Testis (tissue), 3 donors: Measurements from ENCODE around the gene ME3. TPM values are rescaled to one million over a fixed set of nuclear protein-coding genes. Genes with fewer than 3 reads are reported as not detected.

Experiments
- DNase-seq: peaks from one replicate; pipeline ENCODE4 v3.0.0-alpha.2; 2019
- H3K27ac ChIP-seq, 2 donors: fragments of 200-600 bp; sonication (generic); one replicate each; pipeline ENCODE4 v1.5.1; 2019
- H3K27me3 ChIP-seq: fragments of 200-600 bp; sonication (generic); one replicate; pipeline ENCODE4 v1.5.1; 2019
- H3K36me3 ChIP-seq: fragments of 200-600 bp; sonication (generic); one replicate; pipeline ENCODE4 v1.5.1; 2017; ENCODE audit warnings: low read depth; ENCODE audit errors: missing control alignments
- H3K4me1 ChIP-seq: fragments of 200-600 bp; sonication (generic); one replicate; pipeline ENCODE4 v1.5.1; 2019
- H3K4me3 ChIP-seq, 2 donors: fragments of 200-600 bp; sonication (generic); one replicate each; pipeline ENCODE4 v1.5.1; 2017 to 2019
- H3K9me3 ChIP-seq: fragments of 200-600 bp; sonication (generic); one replicate; pipeline ENCODE4 v1.5.1; 2017
- CTCF ChIP-seq, 3 experiments: fragments of 450-650 bp in 2 of 3; fragments of 200-600 bp in 1 of 3; sonication (generic) in 1 of 3; IDR thresholded peaks; one replicate each; pipeline ENCODE4 v1.5.1; 2016 to 2019; ENCODE audit warnings: antibody characterized with exemption in 3 of 3, mild to moderate bottlenecking in 2 of 3, moderate library complexity in 1 of 3
- POLR2A ChIP-seq: fragments of 450-650 bp; IDR thresholded peaks from one replicate; pipeline ENCODE4 v1.6.1; 2017; ENCODE audit warnings: antibody characterized with exemption, mild to moderate bottlenecking, moderate library complexity
- WGBS, 2 donors: methylation state at CpG; one replicate each; pipeline ENCODE4 v1.1.5; 2018; 5-methylcytosine and 5-hydroxymethylcytosine counted together
- intact Hi-C: fragments of 100-400 bp; cut with DNase I; formaldehyde crosslinking; loops from one replicate; pipeline ENCODE4 v1.15.1; 2023; ENCODE audit warnings: low total_unique reads
- polyA plus RNA-seq: library from polyadenylated mRNA; stranded (reverse); fragments of 350-450 nt; fragmentation: Illumina TruSeq; extraction: RNeasy Lipid Tissue Mini Kit (QIAGEN cat#74804); gene quantifications from one replicate; pipeline ENCODE4 v1.2.3, GENCODE V29; 2014; ENCODE audit warnings: low read depth, low replicate concordance; ENCODE audit not compliant: insufficient read depth
- total RNA-seq, 2 donors: library from RNA; depleted of rRNA; stranded (reverse); fragments of >200 nt; gene quantifications; one replicate each; pipeline ENCODE4 v1.2.3, GENCODE V29; 2016

Gene ME3
- total and polyA plus RNA-seq, 3 donors from 2014 or later = 26.7 to 170 (median 115) TPM

- H3K4me3 ChIP-seq = no peak overlapping the region
- no peaks in the 10 kb centered on the region for H3K9me3 ChIP-seq
- TF ChIP-seq CTCF (IDR thresholded peaks at IDR 0.05) (no peak), POLR2A (no peak)
- DNase-seq = no peak
- no peak overlapping the region for H3K27ac ChIP-seq
- peaks cover 18% of the 10 kb centered on the region for H3K4me1 ChIP-seq
- H3K36me3 ChIP-seq = no peaks in the 10 kb centered on the region
- intact Hi-C loops = loop anchor here (5.0 kb wide), 1 partner anchor 40 kb away; no protein-coding TSS in a partner anchor
- no peaks in the 10 kb centered on the region for H3K27me3 ChIP-seq
- WGBS, 2 donors = 97 to 100% methylated on average over 1 of the region's 1 CpG
Measured at GRCh38 chr11:86517557-86517956, 154.9 kb downstream of the ME3 start.

GRCh38 chr11:86515297-86516094 is 156.9 kb downstream of the ME3 start:
- H3K27ac ChIP-seq = no peak overlapping the region
- no peaks in the 10 kb centered on the region for H3K36me3 ChIP-seq
- whole genome bisulfite sequencing, 2 donors = 75 to 80% methylated on average over 7 of the region's 7 CpGs
- H3K4me1 ChIP-seq = peaks cover 27% of the 10 kb centered on the region
- DNase-seq = no peak
- H3K4me3 ChIP-seq = no peak overlapping the region
- no peak for TF ChIP-seq POLR2A
- TF ChIP-seq CTCF (IDR thresholded peaks at IDR 0.05) = no peak
- no peaks in the 10 kb centered on the region for H3K27me3 ChIP-seq
- no peaks in the 10 kb centered on the region for H3K9me3 ChIP-seq
- intact Hi-C loops = loop anchor here (5.0 kb wide), 1 partner anchor 38 kb away; no protein-coding TSS in a partner anchor

- DNase-seq = no peak
- H3K36me3 ChIP-seq = no peaks in the 10 kb centered on the region
- H3K27ac ChIP-seq = no peak overlapping the region
- 85 to 100% methylated on average over 1 of the region's 1 CpG for WGBS, 2 donors
- H3K4me3 ChIP-seq = no peak overlapping the region
- H3K27me3 ChIP-seq = no peaks in the 10 kb centered on the region
- TF ChIP-seq POLR2A (no peak), CTCF (IDR thresholded peaks at IDR 0.05) (no peak)
- no peaks in the 10 kb centered on the region for H3K9me3 ChIP-seq
- intact Hi-C loops = no loop called here
- H3K4me1 ChIP-seq = peaks cover 25% of the 10 kb centered on the region
Measured at GRCh38 chr11:86514453-86514852, 158.0 kb downstream of the ME3 start.

- Histone ChIP-seq H3K4me3 (no peak overlapping the region), H3K27ac (no peak overlapping the region), H3K9me3 (no peaks in the 10 kb centered on the region), H3K27me3 (no peaks in the 10 kb centered on the region), H3K36me3 (no peaks in the 10 kb centered on the region), H3K4me1 (peaks cover 20% of the 10 kb centered on the region)
- TF ChIP-seq POLR2A (no peak), CTCF (IDR thresholded peaks at IDR 0.05) (no peak)
- intact Hi-C loops = no loop called here
- 57 to 68% methylated on average over 1 of the region's 1 CpG for WGBS, 2 donors
- no peak for DNase-seq
Measured at GRCh38 chr11:86513746-86514373, 158.6 kb downstream of the ME3 start.
